GM12891 (cell line): ENCODE data around the gene ASPHD2.

Experiments
- PAX5 ChIP-seq: IDR thresholded peaks from 2 replicates; pipeline ENCODE4 v1.6.1; 2011; ENCODE audit warnings: low read length, moderate library complexity, mild to moderate bottlenecking; ENCODE audit not compliant: insufficient read depth, severe bottlenecking
- POLR2A ChIP-seq: IDR thresholded peaks from 2 replicates; pipeline ENCODE4 v1.6.1; 2011; ENCODE audit warnings: low read depth, low read length, control low read depth
- POLR2AphosphoS5 ChIP-seq: IDR thresholded peaks from 2 replicates; pipeline ENCODE4 v1.6.1; 2011; ENCODE audit warnings: low read depth, low read length, control low read depth
- SPI1 ChIP-seq: IDR thresholded peaks from 2 replicates; pipeline ENCODE4 v1.6.1; 2011; ENCODE audit warnings: low read depth, low read length, control low read depth
- TAF1 ChIP-seq: IDR thresholded peaks from 2 replicates; pipeline ENCODE4 v1.6.1; 2011; ENCODE audit warnings: low read depth, low read length, control low read depth

DNA sequence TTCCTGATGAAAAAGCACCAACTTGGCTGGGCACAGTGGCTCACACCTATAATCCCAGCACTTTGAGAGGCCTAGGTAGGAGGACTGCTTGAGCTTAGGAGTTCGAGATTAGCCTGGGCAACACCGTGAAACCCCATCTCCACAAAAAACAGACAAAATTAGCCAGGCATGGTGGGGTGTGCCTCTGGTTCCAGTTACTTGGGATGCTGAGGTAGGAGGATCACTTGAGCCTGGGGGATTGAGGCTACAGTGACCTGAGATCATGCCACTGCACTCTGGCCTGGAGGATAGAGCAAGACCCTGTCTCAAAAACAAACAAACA lies 51.5 kb downstream of the ASPHD2 start:
- TF ChIP-seq POLR2A = no peak
- no peak for TF ChIP-seq SPI1
- no peak for TF ChIP-seq POLR2AphosphoS5
- TF ChIP-seq TAF1 = no peak
- no peak for TF ChIP-seq PAX5
